Upper lobe of left lung (tissue), 4 donors: ENCODE data around the gene LRRFIP1.

ENCODE experiments used
- EP300 ChIP-seq, 4 donors: sonication (generic); formaldehyde crosslinking; IDR thresholded peaks; one replicate each; pipeline ENCODE4 v1.5.1; 2017; ENCODE audit warnings: antibody characterized with exemption in 4 of 4, control low read depth in 2 of 4
- POLR2A ChIP-seq, 4 donors: fragments of 450-650 bp; IDR thresholded peaks; one replicate each; pipeline ENCODE4 v1.5.1; 2016 to 2017; ENCODE audit warnings: antibody characterized with exemption in 4 of 4, mild to moderate bottlenecking in 2 of 4
- TF ChIP-seq, protein P1 (sequence below), 6 experiments: fragments of 450-650 bp in 4 of 6; fragments of 200-600 bp in 2 of 6; sonication (generic) in 2 of 6; IDR thresholded peaks; one replicate each; pipeline ENCODE4 v1.5.1; 2016 to 2019; ENCODE audit warnings: antibody characterized with exemption in 6 of 6

DNA sequence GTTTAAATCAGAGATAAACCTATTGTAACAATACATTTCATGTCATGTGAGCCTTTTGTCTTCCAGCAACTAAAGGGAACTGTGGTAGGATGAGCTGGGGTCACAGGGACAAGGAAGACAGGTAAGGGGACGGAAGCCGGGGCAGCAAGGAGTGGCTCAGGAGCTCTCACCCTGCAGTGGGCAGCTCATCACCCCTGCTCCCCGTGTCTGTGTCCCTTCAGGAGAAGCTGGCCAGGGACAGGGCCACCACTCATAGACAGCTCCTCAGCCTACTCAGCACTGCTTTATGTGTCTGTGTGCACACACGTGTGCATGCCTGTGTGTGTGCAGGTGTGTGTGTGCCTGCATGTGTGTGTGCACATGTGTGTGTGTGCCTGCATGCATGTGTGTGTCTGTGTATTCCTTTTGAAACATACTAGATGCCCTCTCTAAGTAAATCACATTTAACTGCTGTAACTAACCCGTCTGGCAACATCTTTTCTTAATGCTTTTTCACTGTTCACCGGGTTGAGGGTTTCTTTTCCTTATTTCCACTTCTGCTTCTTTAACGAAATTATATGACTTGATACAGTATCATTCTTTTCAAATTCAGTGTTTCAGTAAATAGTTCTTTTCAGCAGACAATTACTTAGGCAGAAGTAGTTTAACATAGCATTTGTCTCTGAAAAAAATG, 44.2 kb downstream of the LRRFIP1 start:
- TF ChIP-seq, protein P1, sequence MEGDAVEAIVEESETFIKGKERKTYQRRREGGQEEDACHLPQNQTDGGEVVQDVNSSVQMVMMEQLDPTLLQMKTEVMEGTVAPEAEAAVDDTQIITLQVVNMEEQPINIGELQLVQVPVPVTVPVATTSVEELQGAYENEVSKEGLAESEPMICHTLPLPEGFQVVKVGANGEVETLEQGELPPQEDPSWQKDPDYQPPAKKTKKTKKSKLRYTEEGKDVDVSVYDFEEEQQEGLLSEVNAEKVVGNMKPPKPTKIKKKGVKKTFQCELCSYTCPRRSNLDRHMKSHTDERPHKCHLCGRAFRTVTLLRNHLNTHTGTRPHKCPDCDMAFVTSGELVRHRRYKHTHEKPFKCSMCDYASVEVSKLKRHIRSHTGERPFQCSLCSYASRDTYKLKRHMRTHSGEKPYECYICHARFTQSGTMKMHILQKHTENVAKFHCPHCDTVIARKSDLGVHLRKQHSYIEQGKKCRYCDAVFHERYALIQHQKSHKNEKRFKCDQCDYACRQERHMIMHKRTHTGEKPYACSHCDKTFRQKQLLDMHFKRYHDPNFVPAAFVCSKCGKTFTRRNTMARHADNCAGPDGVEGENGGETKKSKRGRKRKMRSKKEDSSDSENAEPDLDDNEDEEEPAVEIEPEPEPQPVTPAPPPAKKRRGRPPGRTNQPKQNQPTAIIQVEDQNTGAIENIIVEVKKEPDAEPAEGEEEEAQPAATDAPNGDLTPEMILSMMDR (IDR thresholded peaks at IDR 0.05), result no peak
- TF ChIP-seq EP300 (IDR thresholded peaks at IDR 0.05), result no peak
- no peak for TF ChIP-seq POLR2A (IDR thresholded peaks at IDR 0.05)
